ENCODE data around the gene C1orf74. TPM values are rescaled to one million over a fixed set of nuclear protein-coding genes. Genes with fewer than 3 reads are reported as not detected.

The C1orf74 gene
- total RNA-seq, 1 experiment from 2014 or later: 5.6 TPM

DNA sequence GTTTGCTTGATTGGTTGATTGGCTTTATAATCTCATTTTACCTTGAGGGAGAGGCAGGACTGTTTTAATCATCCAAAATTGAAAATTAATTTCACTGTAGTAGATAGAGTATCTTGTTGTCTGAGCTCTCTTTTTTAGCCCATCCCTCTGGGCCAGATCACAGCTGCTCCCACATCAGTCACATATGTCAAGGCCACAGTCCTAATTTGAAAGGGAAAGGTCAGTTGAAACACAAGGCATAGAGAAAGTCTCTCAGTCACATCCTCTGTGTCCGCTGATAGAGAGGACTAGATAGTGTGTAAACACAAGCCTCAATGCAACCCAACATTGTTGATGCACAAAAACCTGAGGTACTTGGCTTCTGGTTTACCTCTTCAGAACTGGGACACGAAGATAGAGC lies 6.8 kb downstream of the C1orf74 start:
- no peak overlapping the region for H3K4me3 ChIP-seq (replicated peaks in 1 of 2; ENCODE audit: low read depth in 1 of 2, low read length in 2 of 2)
- no TSS peak for BruUV-seq (replicated peaks)

More for the DNA sequence above, 6.8 kb downstream of the C1orf74 start:
- no peaks in the 10 kb centered on the region for H3K9me3 ChIP-seq (ENCODE audit: control insufficient read depth in 1 of 2, insufficient read depth in 1 of 2, low read depth in 1 of 2, low read length in 2 of 2)
- ATAC-seq (no peak), DNase-seq (ENCODE audit: low read depth, low spot score) (no peak)
- no peaks in the 10 kb centered on the region for H3K4me1 ChIP-seq (ENCODE audit: control insufficient read depth in 1 of 2, insufficient read depth in 2 of 2, low read length in 2 of 2)
- intact Hi-C loops (cut with micrococcal nuclease): no loop called here
- no peak overlapping the region for H2AFZ ChIP-seq (ENCODE audit: low read depth, low read length, poor library complexity, severe bottlenecking)
- no peaks in the 10 kb centered on the region for H3K36me3 ChIP-seq (ENCODE audit: control insufficient read depth in 1 of 2, insufficient read depth in 2 of 2, low read length in 2 of 2)
- H3K9ac ChIP-seq (ENCODE audit: low read length): no peak overlapping the region
- RAD21 ChIA-PET (ENCODE audit: low non-redundant PET in 1 of 2, low total read pairs in 2 of 2, uncharacterized antibody in 2 of 2, unreplicated experiment in 2 of 2): no interaction called here
- H3K9me2 ChIP-seq (ENCODE audit: insufficient read depth): no peaks in the 10 kb centered on the region
- H4K20me1 ChIP-seq (ENCODE audit: insufficient read depth): no peaks in the 10 kb centered on the region
- POLR2A ChIA-PET: no interaction called here
- no peak for TF ChIP-seq EZH2phosphoT487 (IDR thresholded peaks at IDR 0.05; ENCODE audit: borderline replicate concordance)
- no peak for TF ChIP-seq SIN3A (IDR thresholded peaks at IDR 0.05; ENCODE audit: low read depth)
- TF ChIP-seq CEBPB (IDR thresholded peaks at IDR 0.05; ENCODE audit: low read depth): no peak
- TF ChIP-seq YY1 (IDR thresholded peaks at IDR 0.05; ENCODE audit: extremely low read depth, insufficient replicate concordance, low read depth, low read length): no peak
- TF ChIP-seq, protein P1, sequence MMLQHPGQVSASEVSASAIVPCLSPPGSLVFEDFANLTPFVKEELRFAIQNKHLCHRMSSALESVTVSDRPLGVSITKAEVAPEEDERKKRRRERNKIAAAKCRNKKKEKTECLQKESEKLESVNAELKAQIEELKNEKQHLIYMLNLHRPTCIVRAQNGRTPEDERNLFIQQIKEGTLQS (IDR thresholded peaks at IDR 0.05): no peak
- no peak for TF ChIP-seq EGR1 (IDR thresholded peaks at IDR 0.05; ENCODE audit: low read depth)
- TF ChIP-seq RAD21 (IDR thresholded peaks at IDR 0.05; ENCODE audit: low read depth): no peak
- no peak for TF ChIP-seq ELF1 (IDR thresholded peaks at IDR 0.05; ENCODE audit: borderline replicate concordance, low read depth)
- TF ChIP-seq, protein P2, sequence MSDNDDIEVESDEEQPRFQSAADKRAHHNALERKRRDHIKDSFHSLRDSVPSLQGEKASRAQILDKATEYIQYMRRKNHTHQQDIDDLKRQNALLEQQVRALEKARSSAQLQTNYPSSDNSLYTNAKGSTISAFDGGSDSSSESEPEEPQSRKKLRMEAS (IDR thresholded peaks at IDR 0.05): no peak
- TF ChIP-seq CBX3 (IDR thresholded peaks at IDR 0.05; ENCODE audit: low read depth): no peak
- TF ChIP-seq, protein P3, sequence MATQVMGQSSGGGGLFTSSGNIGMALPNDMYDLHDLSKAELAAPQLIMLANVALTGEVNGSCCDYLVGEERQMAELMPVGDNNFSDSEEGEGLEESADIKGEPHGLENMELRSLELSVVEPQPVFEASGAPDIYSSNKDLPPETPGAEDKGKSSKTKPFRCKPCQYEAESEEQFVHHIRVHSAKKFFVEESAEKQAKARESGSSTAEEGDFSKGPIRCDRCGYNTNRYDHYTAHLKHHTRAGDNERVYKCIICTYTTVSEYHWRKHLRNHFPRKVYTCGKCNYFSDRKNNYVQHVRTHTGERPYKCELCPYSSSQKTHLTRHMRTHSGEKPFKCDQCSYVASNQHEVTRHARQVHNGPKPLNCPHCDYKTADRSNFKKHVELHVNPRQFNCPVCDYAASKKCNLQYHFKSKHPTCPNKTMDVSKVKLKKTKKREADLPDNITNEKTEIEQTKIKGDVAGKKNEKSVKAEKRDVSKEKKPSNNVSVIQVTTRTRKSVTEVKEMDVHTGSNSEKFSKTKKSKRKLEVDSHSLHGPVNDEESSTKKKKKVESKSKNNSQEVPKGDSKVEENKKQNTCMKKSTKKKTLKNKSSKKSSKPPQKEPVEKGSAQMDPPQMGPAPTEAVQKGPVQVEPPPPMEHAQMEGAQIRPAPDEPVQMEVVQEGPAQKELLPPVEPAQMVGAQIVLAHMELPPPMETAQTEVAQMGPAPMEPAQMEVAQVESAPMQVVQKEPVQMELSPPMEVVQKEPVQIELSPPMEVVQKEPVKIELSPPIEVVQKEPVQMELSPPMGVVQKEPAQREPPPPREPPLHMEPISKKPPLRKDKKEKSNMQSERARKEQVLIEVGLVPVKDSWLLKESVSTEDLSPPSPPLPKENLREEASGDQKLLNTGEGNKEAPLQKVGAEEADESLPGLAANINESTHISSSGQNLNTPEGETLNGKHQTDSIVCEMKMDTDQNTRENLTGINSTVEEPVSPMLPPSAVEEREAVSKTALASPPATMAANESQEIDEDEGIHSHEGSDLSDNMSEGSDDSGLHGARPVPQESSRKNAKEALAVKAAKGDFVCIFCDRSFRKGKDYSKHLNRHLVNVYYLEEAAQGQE (IDR thresholded peaks at IDR 0.05; ENCODE audit: low read depth): no peak
- TF ChIP-seq ZFX (IDR thresholded peaks at IDR 0.05): no peak
- TF ChIP-seq SRF (IDR thresholded peaks at IDR 0.05; ENCODE audit: low read depth): no peak
- TF ChIP-seq POLR2AphosphoS5 (IDR thresholded peaks at IDR 0.05; ENCODE audit: low read depth, low read length): no peak
- no peak for TF ChIP-seq EZH2 (IDR thresholded peaks at IDR 0.05)
- no peak for TF ChIP-seq JUND (IDR thresholded peaks at IDR 0.05)
- TF ChIP-seq, protein P4, sequence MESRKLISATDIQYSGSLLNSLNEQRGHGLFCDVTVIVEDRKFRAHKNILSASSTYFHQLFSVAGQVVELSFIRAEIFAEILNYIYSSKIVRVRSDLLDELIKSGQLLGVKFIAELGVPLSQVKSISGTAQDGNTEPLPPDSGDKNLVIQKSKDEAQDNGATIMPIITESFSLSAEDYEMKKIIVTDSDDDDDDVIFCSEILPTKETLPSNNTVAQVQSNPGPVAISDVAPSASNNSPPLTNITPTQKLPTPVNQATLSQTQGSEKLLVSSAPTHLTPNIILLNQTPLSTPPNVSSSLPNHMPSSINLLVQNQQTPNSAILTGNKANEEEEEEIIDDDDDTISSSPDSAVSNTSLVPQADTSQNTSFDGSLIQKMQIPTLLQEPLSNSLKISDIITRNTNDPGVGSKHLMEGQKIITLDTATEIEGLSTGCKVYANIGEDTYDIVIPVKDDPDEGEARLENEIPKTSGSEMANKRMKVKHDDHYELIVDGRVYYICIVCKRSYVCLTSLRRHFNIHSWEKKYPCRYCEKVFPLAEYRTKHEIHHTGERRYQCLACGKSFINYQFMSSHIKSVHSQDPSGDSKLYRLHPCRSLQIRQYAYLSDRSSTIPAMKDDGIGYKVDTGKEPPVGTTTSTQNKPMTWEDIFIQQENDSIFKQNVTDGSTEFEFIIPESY (IDR thresholded peaks at IDR 0.05; ENCODE audit: extremely low read depth, insufficient replicate concordance, low read length): no peak
- no peak for TF ChIP-seq FOSL1 (IDR thresholded peaks at IDR 0.05; ENCODE audit: low read depth)
- CTCF ChIA-PET: no interaction called here
- no peak overlapping the region for H3K4me2 ChIP-seq (ENCODE audit: low read length)
- no peaks in the 10 kb centered on the region for H3K27me3 ChIP-seq (ENCODE audit: insufficient read depth, low read length)
- H3K27ac ChIP-seq (ENCODE audit: low read depth, low read length): no peak overlapping the region
- H3K79me2 ChIP-seq (ENCODE audit: insufficient read depth, low read length): peaks cover under 1% of the 10 kb centered on the region; the same call in 1 of the 2 replicates
